Measurements from ENCODE around the gene GUCA2A.

GUCA2A gene

GRCh38 chr1:42114229-42114628 lies 50.3 kb downstream of the GUCA2A start:
- in situ Hi-C loops (cut with MboI; ENCODE audit: low sequenced_read_pairs, unreplicated experiment) = no loop called here
- no peak for DNase-seq (ENCODE audit: low spot score)
- no peak for TF ChIP-seq CTCF (IDR thresholded peaks at IDR 0.05; ENCODE audit: borderline replicate concordance, control extremely low read depth, extremely low read depth, insufficient read depth, missing control alignments)
